H1 (cell line): ENCODE results near the gene SMC3. TPM values are rescaled to one million over a fixed set of nuclear protein-coding genes. Genes with fewer than 3 reads are reported as not detected.

ENCODE experiments used
- ASH2L ChIP-seq: fragments of 200-600, 300-600 bp; sonication (generic); IDR thresholded peaks from one replicate; pipeline ENCODE4 v1.7.1; 2017; ENCODE audit warnings: low read length
- BCL11A ChIP-seq, 2 experiments: IDR thresholded peaks; one replicate each; pipeline ENCODE4 v1.6.1; 2011; ENCODE audit warnings: low read depth in 2 of 2, low read length in 2 of 2, mild to moderate bottlenecking in 2 of 2
- CTBP2 ChIP-seq: IDR thresholded peaks from 2 replicates; pipeline ENCODE4 v1.7.0; 2011; ENCODE audit warnings: borderline replicate concordance, mild to moderate bottlenecking, moderate library complexity, mixed read lengths, low read length; ENCODE audit not compliant: insufficient read depth, insufficient read length
- RBBP5 ChIP-seq: IDR thresholded peaks from 2 replicates; pipeline ENCODE4 v1.7.1; 2012; ENCODE audit warnings: low read depth, mild to moderate bottlenecking, inconsistent platforms, low read length, moderate library complexity, borderline replicate concordance
- SP1 ChIP-seq: IDR thresholded peaks from 2 replicates; pipeline ENCODE4 v1.6.1; 2011; ENCODE audit warnings: low read depth, low read length
- polyA plus RNA-seq, 7 experiments: library from polyadenylated mRNA; depleted of rRNA in 3 of 7; stranded (reverse) in 5 of 7; unstranded in 2 of 7; fragments of >200 nt in 5 of 7; fragments of 200-250 nt in 2 of 7; gene quantifications; 1 replicate in 5 of 7; 2 replicates in 1 of 7; 4 replicates in 1 of 7; pipeline versions ENCODE4 v1.2.1 to v1.2.3, GENCODE V29; 2011 to 2013; ENCODE audit warnings: missing spikeins in 2 of 7, mixed read lengths in 2 of 7
- total RNA-seq: library from RNA; stranded (reverse); fragmentation: NEBNext Ultra II Directional; extraction: Animal tissue kit (Norgen Biotek cat#: 25700); gene quantifications from 2 replicates; pipeline ENCODE4 v1.2.1, GENCODE V29; 2021
- TF ChIP-seq, protein P1 (sequence below): fragments of 300-600 bp; sonication (generic); IDR thresholded peaks from 2 replicates; pipeline ENCODE4 v1.7.1; 2012; ENCODE audit warnings: low read length, moderate library complexity, mild to moderate bottlenecking, inconsistent platforms; ENCODE audit not compliant: insufficient replicate concordance

SMC3 gene
- total and polyA plus RNA-seq, 2 of the 8 experiments (the other 6 are each of a cell fraction or from before 2014, with no cell fraction given) = 12.7 to 93.4 TPM

DNA sequence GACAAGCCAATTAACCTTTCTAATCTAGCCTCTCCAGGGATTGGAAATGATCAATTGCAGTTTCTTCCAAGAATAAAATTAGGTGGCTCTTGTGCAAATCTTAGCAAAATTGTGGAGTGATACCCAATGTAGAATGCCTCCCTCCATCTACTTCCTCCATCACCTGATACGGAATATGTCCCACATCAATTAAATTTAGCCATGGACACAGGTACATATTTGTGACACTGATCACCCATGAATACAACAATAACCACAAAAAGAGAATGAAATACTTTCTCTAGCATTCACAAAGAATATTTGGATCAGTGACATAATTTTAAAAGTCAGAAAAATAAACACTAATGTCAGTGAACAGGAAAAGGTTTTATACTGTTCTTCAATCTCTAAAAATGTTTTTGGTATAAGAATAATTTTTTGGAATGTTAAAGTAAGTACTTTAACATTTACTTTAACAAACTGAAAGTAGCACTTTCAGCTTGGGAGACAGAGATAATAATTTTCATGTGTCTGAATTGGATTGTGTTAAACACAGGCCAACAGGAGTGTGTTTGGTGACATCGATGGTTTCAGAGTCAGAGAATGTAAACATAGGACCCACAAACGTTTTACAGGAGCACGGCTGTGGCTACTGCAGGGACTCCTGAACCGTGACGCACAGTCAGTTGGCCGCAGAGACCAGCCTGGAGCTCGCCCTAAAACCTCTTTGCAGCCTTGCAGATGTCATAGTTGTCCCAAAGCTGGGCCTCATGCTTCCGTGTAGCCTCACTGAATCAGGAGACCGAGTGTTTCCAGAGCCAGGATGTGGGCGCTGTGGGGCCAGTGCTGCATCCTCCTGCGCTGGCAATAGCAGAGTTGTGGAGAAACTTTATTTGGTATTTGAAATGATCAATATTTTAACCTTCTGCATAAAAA, 83.8 kb downstream of the SMC3 start (continued):
- TF ChIP-seq, protein P1, sequence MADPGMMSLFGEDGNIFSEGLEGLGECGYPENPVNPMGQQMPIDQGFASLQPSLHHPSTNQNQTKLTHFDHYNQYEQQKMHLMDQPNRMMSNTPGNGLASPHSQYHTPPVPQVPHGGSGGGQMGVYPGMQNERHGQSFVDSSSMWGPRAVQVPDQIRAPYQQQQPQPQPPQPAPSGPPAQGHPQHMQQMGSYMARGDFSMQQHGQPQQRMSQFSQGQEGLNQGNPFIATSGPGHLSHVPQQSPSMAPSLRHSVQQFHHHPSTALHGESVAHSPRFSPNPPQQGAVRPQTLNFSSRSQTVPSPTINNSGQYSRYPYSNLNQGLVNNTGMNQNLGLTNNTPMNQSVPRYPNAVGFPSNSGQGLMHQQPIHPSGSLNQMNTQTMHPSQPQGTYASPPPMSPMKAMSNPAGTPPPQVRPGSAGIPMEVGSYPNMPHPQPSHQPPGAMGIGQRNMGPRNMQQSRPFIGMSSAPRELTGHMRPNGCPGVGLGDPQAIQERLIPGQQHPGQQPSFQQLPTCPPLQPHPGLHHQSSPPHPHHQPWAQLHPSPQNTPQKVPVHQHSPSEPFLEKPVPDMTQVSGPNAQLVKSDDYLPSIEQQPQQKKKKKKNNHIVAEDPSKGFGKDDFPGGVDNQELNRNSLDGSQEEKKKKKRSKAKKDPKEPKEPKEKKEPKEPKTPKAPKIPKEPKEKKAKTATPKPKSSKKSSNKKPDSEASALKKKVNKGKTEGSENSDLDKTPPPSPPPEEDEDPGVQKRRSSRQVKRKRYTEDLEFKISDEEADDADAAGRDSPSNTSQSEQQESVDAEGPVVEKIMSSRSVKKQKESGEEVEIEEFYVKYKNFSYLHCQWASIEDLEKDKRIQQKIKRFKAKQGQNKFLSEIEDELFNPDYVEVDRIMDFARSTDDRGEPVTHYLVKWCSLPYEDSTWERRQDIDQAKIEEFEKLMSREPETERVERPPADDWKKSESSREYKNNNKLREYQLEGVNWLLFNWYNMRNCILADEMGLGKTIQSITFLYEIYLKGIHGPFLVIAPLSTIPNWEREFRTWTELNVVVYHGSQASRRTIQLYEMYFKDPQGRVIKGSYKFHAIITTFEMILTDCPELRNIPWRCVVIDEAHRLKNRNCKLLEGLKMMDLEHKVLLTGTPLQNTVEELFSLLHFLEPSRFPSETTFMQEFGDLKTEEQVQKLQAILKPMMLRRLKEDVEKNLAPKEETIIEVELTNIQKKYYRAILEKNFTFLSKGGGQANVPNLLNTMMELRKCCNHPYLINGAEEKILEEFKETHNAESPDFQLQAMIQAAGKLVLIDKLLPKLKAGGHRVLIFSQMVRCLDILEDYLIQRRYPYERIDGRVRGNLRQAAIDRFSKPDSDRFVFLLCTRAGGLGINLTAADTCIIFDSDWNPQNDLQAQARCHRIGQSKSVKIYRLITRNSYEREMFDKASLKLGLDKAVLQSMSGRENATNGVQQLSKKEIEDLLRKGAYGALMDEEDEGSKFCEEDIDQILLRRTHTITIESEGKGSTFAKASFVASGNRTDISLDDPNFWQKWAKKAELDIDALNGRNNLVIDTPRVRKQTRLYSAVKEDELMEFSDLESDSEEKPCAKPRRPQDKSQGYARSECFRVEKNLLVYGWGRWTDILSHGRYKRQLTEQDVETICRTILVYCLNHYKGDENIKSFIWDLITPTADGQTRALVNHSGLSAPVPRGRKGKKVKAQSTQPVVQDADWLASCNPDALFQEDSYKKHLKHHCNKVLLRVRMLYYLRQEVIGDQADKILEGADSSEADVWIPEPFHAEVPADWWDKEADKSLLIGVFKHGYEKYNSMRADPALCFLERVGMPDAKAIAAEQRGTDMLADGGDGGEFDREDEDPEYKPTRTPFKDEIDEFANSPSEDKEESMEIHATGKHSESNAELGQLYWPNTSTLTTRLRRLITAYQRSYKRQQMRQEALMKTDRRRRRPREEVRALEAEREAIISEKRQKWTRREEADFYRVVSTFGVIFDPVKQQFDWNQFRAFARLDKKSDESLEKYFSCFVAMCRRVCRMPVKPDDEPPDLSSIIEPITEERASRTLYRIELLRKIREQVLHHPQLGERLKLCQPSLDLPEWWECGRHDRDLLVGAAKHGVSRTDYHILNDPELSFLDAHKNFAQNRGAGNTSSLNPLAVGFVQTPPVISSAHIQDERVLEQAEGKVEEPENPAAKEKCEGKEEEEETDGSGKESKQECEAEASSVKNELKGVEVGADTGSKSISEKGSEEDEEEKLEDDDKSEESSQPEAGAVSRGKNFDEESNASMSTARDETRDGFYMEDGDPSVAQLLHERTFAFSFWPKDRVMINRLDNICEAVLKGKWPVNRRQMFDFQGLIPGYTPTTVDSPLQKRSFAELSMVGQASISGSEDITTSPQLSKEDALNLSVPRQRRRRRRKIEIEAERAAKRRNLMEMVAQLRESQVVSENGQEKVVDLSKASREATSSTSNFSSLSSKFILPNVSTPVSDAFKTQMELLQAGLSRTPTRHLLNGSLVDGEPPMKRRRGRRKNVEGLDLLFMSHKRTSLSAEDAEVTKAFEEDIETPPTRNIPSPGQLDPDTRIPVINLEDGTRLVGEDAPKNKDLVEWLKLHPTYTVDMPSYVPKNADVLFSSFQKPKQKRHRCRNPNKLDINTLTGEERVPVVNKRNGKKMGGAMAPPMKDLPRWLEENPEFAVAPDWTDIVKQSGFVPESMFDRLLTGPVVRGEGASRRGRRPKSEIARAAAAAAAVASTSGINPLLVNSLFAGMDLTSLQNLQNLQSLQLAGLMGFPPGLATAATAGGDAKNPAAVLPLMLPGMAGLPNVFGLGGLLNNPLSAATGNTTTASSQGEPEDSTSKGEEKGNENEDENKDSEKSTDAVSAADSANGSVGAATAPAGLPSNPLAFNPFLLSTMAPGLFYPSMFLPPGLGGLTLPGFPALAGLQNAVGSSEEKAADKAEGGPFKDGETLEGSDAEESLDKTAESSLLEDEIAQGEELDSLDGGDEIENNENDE = no peak
- TF ChIP-seq BCL11A (IDR thresholded peaks at IDR 0.05; ENCODE audit: low read depth in 2 of 2, low read length in 2 of 2) (no peak), ASH2L (no peak), SP1 (no peak), CTBP2 (no peak), RBBP5 (no peak)
